Measurements from ENCODE around the gene KRTAP22-2. TPM values are rescaled to one million over a fixed set of nuclear protein-coding genes. Genes with fewer than 3 reads are reported as not detected.

Gene KRTAP22-2
- total RNA-seq, 1 donor from 2014 or later: not detected

- Histone ChIP-seq H3K27me3 (no peaks in the 10 kb centered on the region), H3K4me2 (no peak overlapping the region), H3K9ac (no peak overlapping the region), H3K4me3 (no peak overlapping the region), H3K27ac (no peak overlapping the region), H3F3A (ENCODE audit: low read depth) (no peaks in the 10 kb centered on the region), H3K4me1 (no peaks in the 10 kb centered on the region), H3K79me2 (ENCODE audit: low read depth) (no peaks in the 10 kb centered on the region), H4K20me1 (ENCODE audit: low read depth) (no peaks in the 10 kb centered on the region), H3K9me3 (ENCODE audit: low read depth) (peaks cover 37% of the 10 kb centered on the region), H2AFZ (replicated peaks) (no peak overlapping the region), H3K36me3 (peaks cover 5% of the 10 kb centered on the region)
- no peak for DNase-seq (ENCODE audit: low spot score)
- no peaks in the 10 kb centered on the region for H3K4me1 Mint-ChIP-seq
- H3K36me3 Mint-ChIP-seq: no peaks in the 10 kb centered on the region
- H3K9me3 Mint-ChIP-seq: peaks cover 4% of the 10 kb centered on the region
- no peak overlapping the region for H3K4me3 Mint-ChIP-seq
- TF ChIP-seq EZH2 (IDR thresholded peaks at IDR 0.05) (no peak), EZH2phosphoT487 (IDR thresholded peaks at IDR 0.05) (no peak)
- TF ChIP-seq, protein P1, sequence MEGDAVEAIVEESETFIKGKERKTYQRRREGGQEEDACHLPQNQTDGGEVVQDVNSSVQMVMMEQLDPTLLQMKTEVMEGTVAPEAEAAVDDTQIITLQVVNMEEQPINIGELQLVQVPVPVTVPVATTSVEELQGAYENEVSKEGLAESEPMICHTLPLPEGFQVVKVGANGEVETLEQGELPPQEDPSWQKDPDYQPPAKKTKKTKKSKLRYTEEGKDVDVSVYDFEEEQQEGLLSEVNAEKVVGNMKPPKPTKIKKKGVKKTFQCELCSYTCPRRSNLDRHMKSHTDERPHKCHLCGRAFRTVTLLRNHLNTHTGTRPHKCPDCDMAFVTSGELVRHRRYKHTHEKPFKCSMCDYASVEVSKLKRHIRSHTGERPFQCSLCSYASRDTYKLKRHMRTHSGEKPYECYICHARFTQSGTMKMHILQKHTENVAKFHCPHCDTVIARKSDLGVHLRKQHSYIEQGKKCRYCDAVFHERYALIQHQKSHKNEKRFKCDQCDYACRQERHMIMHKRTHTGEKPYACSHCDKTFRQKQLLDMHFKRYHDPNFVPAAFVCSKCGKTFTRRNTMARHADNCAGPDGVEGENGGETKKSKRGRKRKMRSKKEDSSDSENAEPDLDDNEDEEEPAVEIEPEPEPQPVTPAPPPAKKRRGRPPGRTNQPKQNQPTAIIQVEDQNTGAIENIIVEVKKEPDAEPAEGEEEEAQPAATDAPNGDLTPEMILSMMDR (IDR thresholded peaks at IDR 0.05): no peak
- H3K27me3 Mint-ChIP-seq (ENCODE audit: insufficient read depth, low read depth): peaks cover 5% of the 10 kb centered on the region
- H3K27ac Mint-ChIP-seq: no peak overlapping the region
These were observed 35.1 kb downstream of the KRTAP22-2 start for GRCh38 chr21:30555095-30555494.

- peaks cover 5% of the 10 kb centered on the region for H3K36me3 ChIP-seq
- H3K4me1 Mint-ChIP-seq: no peaks in the 10 kb centered on the region
- no peak for TF ChIP-seq EZH2 (IDR thresholded peaks at IDR 0.05)
- TF ChIP-seq, protein P1 (IDR thresholded peaks at IDR 0.05): no peak
- TF ChIP-seq EZH2phosphoT487 (IDR thresholded peaks at IDR 0.05): no peak
- no peak overlapping the region for H3K4me3 Mint-ChIP-seq
- H3K27ac ChIP-seq: no peak overlapping the region
- no peaks in the 10 kb centered on the region for H3K27me3 ChIP-seq
- H3K79me2 ChIP-seq (ENCODE audit: low read depth): no peaks in the 10 kb centered on the region
- H3K36me3 Mint-ChIP-seq: no peaks in the 10 kb centered on the region
- H3K4me2 ChIP-seq: no peak overlapping the region
- H3F3A ChIP-seq (ENCODE audit: low read depth): no peaks in the 10 kb centered on the region
- peaks cover 3% of the 10 kb centered on the region for H3K27me3 Mint-ChIP-seq (ENCODE audit: insufficient read depth, low read depth)
- no peak overlapping the region for H3K4me3 ChIP-seq
- H3K9me3 Mint-ChIP-seq: peaks cover 4% of the 10 kb centered on the region
- no peaks in the 10 kb centered on the region for H3K4me1 ChIP-seq
- no peak for DNase-seq (ENCODE audit: low spot score)
- H4K20me1 ChIP-seq (ENCODE audit: low read depth): no peaks in the 10 kb centered on the region
- H3K9me3 ChIP-seq (ENCODE audit: low read depth): peaks cover 34% of the 10 kb centered on the region
- H2AFZ ChIP-seq (replicated peaks): no peak overlapping the region
- H3K9ac ChIP-seq: no peak overlapping the region
- no peak overlapping the region for H3K27ac Mint-ChIP-seq
These were observed 37.4 kb downstream of the KRTAP22-2 start for GRCh38 chr21:30552782-30553181.

DNA sequence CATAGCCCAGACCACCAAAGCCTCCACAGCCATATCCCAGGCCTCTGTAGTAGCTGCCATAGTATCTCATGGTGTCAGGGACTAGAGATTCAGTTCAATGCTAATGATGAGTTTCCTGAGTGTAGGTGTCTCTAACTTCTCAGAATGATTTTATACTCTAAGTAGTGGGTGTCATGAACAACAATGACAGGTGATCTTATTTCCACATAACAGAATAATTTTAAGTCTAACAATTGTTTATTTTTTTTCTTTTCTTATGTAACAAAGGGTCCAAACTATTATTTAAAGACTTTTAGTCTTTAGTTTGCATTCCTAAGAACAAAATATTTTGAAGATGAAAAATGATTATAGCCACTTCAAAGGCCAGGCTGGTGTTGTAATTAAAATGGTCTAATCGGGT, 48.4 kb downstream of the KRTAP22-2 start, which contains the start of gene KRTAP19-6:
KRTAP19-6 (minus strand) TSS at position 101 of the 400 bp plus-strand sequence; CDS start at position 70, 31 bp downstream.
- TF ChIP-seq, protein P1 (IDR thresholded peaks at IDR 0.05): no peak
- no peak for TF ChIP-seq EZH2 (IDR thresholded peaks at IDR 0.05)
- no peak for TF ChIP-seq EZH2phosphoT487 (IDR thresholded peaks at IDR 0.05)

More for the DNA sequence above, 48.4 kb downstream of the KRTAP22-2 start, which contains the start of gene KRTAP19-6:
- H3K9me3 Mint-ChIP-seq: no peaks in the 10 kb centered on the region
- Histone ChIP-seq H3K27ac (no peak within 1 kb of the TSS), H2AFZ (replicated peaks) (no peak within 1 kb of the TSS), H3K79me2 (ENCODE audit: low read depth) (no peaks in the 10 kb centered on the region), H3K4me3 (no peak within 1 kb of the TSS), H3K4me2 (no peak within 1 kb of the TSS), H3F3A (ENCODE audit: low read depth) (no peaks in the 10 kb centered on the region), H3K9ac (no peak within 1 kb of the TSS), H3K9me3 (ENCODE audit: low read depth) (peaks cover 4% of the 10 kb centered on the region), H3K4me1 (no peaks in the 10 kb centered on the region), H3K36me3 (no peaks in the 10 kb centered on the region), H4K20me1 (ENCODE audit: low read depth) (no peaks in the 10 kb centered on the region), H3K27me3 (no peaks in the 10 kb centered on the region)
- no peak within 1 kb of the TSS for H3K27ac Mint-ChIP-seq
- DNase-seq (ENCODE audit: low spot score): no peak
- no peaks in the 10 kb centered on the region for H3K36me3 Mint-ChIP-seq
- H3K4me1 Mint-ChIP-seq: no peaks in the 10 kb centered on the region
- H3K4me3 Mint-ChIP-seq: no peak within 1 kb of the TSS
- peaks cover 2% of the 10 kb centered on the region for H3K27me3 Mint-ChIP-seq (ENCODE audit: insufficient read depth, low read depth)

Small RNA genes within 50 kb of the gene (small RNA-seq; reads per million reads assigned to genes)
- not detected for gene KRTAP20-1
- gene KRTAP20-4: not detected
- gene KRTAP22-1: not detected
- gene KRTAP22-2: not detected

Other genes with a start within 250 kb of the KRTAP22-2 start
- gene KRTAP23-1, start 241.8 kb downstream of the KRTAP22-2 start, total RNA-seq (ENCODE audit: low replicate concordance): not detected in 2 replicates
- not detected in 2 replicates for gene KRTAP13-2, start 218.1 kb downstream of the KRTAP22-2 start, total RNA-seq (ENCODE audit: low replicate concordance)
- gene KRTAP13-1, start 194.4 kb downstream of the KRTAP22-2 start, total RNA-seq (ENCODE audit: low replicate concordance): not detected in 2 replicates
- not detected in 2 replicates for gene KRTAP13-3, start 164.5 kb downstream of the KRTAP22-2 start, total RNA-seq (ENCODE audit: low replicate concordance)
- not detected in 2 replicates for gene KRTAP13-4, start 160.2 kb downstream of the KRTAP22-2 start, total RNA-seq (ENCODE audit: low replicate concordance)
- not detected in 2 replicates for gene KRTAP15-1, start 150.1 kb downstream of the KRTAP22-2 start, total RNA-seq (ENCODE audit: low replicate concordance)
- gene KRTAP19-1, start 110.0 kb downstream of the KRTAP22-2 start, total RNA-seq (ENCODE audit: low replicate concordance): not detected in 2 replicates
- gene KRTAP19-2, start 103.0 kb downstream of the KRTAP22-2 start, total RNA-seq (ENCODE audit: low replicate concordance): not detected in 2 replicates
- not detected in 2 replicates for gene KRTAP19-3, start 98.4 kb downstream of the KRTAP22-2 start, total RNA-seq (ENCODE audit: low replicate concordance)
- gene KRTAP19-4, start 93.2 kb downstream of the KRTAP22-2 start, total RNA-seq (ENCODE audit: low replicate concordance): not detected in 2 replicates
- gene KRTAP19-5, start 88.3 kb downstream of the KRTAP22-2 start, total RNA-seq (ENCODE audit: low replicate concordance): not detected in 2 replicates
- gene KRTAP19-6, start 48.5 kb downstream of the KRTAP22-2 start, total RNA-seq (ENCODE audit: low replicate concordance): not detected in 2 replicates
- gene KRTAP19-7, start 29.1 kb downstream of the KRTAP22-2 start, total RNA-seq (ENCODE audit: low replicate concordance): not detected in 2 replicates
- gene KRTAP6-3, start 2.0 kb upstream of the KRTAP22-2 start, total RNA-seq (ENCODE audit: low replicate concordance): not detected in 2 replicates
- gene KRTAP6-2, start 8.5 kb upstream of the KRTAP22-2 start, total RNA-seq (ENCODE audit: low replicate concordance): not detected in 2 replicates
- gene KRTAP22-1, start 10.7 kb upstream of the KRTAP22-2 start, total RNA-seq (ENCODE audit: low replicate concordance): not detected in 2 replicates
- gene KRTAP6-1, start 23.5 kb upstream of the KRTAP22-2 start, total RNA-seq (ENCODE audit: low replicate concordance): not detected in 2 replicates
- gene KRTAP20-1, start 26.0 kb upstream of the KRTAP22-2 start, total RNA-seq (ENCODE audit: low replicate concordance): not detected in 2 replicates
- gene KRTAP20-4, start 30.2 kb upstream of the KRTAP22-2 start, total RNA-seq (ENCODE audit: low replicate concordance): not detected in 2 replicates
- not detected in 2 replicates for gene KRTAP20-2, start 44.8 kb upstream of the KRTAP22-2 start, total RNA-seq (ENCODE audit: low replicate concordance)
- gene KRTAP20-3, start 52.5 kb upstream of the KRTAP22-2 start, total RNA-seq (ENCODE audit: low replicate concordance): not detected in 2 replicates
- not detected in 2 replicates for gene KRTAP21-3, start 128.4 kb upstream of the KRTAP22-2 start, total RNA-seq (ENCODE audit: low replicate concordance)
- not detected in 2 replicates for gene KRTAP21-2, start 156.9 kb upstream of the KRTAP22-2 start, total RNA-seq (ENCODE audit: low replicate concordance)
- gene KRTAP21-1, start 165.0 kb upstream of the KRTAP22-2 start, total RNA-seq (ENCODE audit: low replicate concordance): not detected in 2 replicates
- gene KRTAP8-1, start 222.9 kb upstream of the KRTAP22-2 start, total RNA-seq (ENCODE audit: low replicate concordance): not detected in 2 replicates
- not detected in 2 replicates for gene KRTAP7-1, start 239.4 kb upstream of the KRTAP22-2 start, total RNA-seq (ENCODE audit: low replicate concordance)

Data from neural progenitor cell (in vitro differentiated cells).